SK-N-MC (cell line): ENCODE data around the gene MIF4GD.
A peak's percentile ranks its signal among the peaks of the same experiment; 100 is the strongest.
"Not testable (repeated sequence)": the region's sequence is repeated elsewhere in the genome, so short reads cannot be mapped to it uniquely, and the experiment has no call there.

Experiments used
- DNase-seq: peaks from one replicate; pipeline ENCODE4 v3.0.0-alpha.2; 2011; ENCODE audit warnings: low read depth, low spot score
- H3K27ac ChIP-seq: fragments of 200-600 bp; sonication (generic); 2 replicates; pipeline ENCODE4 v1.5.1; 2016; ENCODE audit warnings: mixed run types
- H3K36me3 ChIP-seq: fragments of 200-600 bp; sonication (generic); 2 replicates; pipeline ENCODE4 v1.6.1; 2017; ENCODE audit warnings: antibody characterized with exemption, low read length, mixed read lengths; ENCODE audit not compliant: insufficient read depth
- H3K4me3 ChIP-seq: fragments of 200-600 bp; sonication (generic); 2 replicates; pipeline ENCODE4 v1.5.1; 2016
- H3K9ac ChIP-seq: fragments of 200-600 bp; sonication (generic); 2 replicates; pipeline ENCODE4 v1.8.0; 2017; ENCODE audit warnings: mixed run types, mixed read lengths; ENCODE audit not compliant: insufficient read length
- H3K9me3 ChIP-seq: fragments of 200-600 bp; sonication (generic); 2 replicates; pipeline ENCODE4 v1.6.1; 2017; ENCODE audit warnings: low read depth, mild to moderate bottlenecking, antibody characterized with exemption, low read length, moderate library complexity, mixed read lengths
- EZH2 ChIP-seq: fragments of 200-600 bp; sonication (generic); IDR thresholded peaks from one replicate; pipeline ENCODE4 v1.6.1; 2017; ENCODE audit warnings: antibody characterized with exemption
- FOXP2 ChIP-seq: optimal IDR thresholded peaks from 2 replicates; pipeline ENCODE3; 2011; ENCODE audit warnings: mild to moderate bottlenecking, moderate library complexity; ENCODE audit not compliant: insufficient read depth; ENCODE audit errors: extremely low read length, control extremely low read depth
- POLR2AphosphoS5 ChIP-seq: IDR thresholded peaks from 2 replicates; pipeline ENCODE4 v1.6.1; 2012; ENCODE audit warnings: mild to moderate bottlenecking, low read depth, low read length, borderline replicate concordance

MIF4GD gene

GRCh38 chr17:75267153-75267410, 3.9 kb downstream of the MIF4GD start:
- H3K4me3 ChIP-seq: no peak overlapping the region
- H3K36me3 ChIP-seq: peaks cover 28% of the 10 kb centered on the region
- H3K27ac ChIP-seq: no peak overlapping the region
- no peak for DNase-seq
- TF ChIP-seq POLR2AphosphoS5 (no peak), FOXP2 (no peak), EZH2 (no peak)
- H3K9ac ChIP-seq: no peak overlapping the region
- no peaks in the 10 kb centered on the region for H3K9me3 ChIP-seq

DNA sequence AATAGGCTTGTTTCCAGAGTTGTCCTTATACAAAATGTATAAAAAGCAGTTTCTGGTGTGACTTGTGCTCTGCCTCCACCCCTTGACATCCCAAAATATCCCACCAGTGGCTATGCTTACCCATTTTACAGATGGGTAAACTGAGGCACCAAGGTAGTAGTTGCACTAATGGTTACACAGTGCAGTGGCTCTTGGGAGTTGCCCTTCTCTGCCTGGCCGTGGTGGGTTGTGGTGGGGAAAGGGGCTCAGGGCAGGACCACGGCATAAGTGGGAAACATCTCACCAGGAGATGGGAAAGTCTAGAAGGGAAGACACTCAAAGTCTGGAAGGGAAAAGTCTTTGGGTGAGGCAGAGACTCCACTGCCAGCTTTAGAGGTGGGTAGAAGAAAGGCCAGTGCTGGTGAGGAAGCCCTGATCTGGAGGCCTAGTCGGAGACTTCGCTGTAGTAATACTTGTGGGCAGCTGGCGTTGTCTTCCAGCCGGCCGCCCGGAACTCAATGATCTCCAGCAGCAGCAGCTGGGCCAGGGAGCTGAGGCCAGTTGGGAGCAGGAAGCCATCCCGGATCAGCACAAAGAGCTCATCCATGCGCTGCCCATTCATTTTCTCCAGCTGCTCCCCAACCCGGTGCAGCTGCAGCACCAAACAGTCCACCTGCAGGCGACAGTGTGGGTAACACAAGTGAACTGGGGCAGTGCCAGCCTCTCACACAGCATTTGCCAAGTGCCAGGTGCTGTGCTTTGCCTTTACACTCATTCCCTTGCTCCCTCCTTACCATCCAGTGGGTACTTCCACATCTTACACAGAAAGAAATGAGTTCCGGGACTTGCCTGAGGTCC, 4.5 kb downstream of the MIF4GD start:
- Histone ChIP-seq H3K9me3 (no peaks in the 10 kb centered on the region), H3K36me3 (peaks cover 28% of the 10 kb centered on the region), H3K4me3 (no peak overlapping the region), H3K27ac (no peak overlapping the region), H3K9ac (no peak overlapping the region)
- TF ChIP-seq FOXP2 (no peak), POLR2AphosphoS5 (no peak), EZH2 (no peak)
- no peak for DNase-seq

GRCh38 chr17:75265614-75266315, 5.3 kb downstream of the MIF4GD start:
- H3K27ac ChIP-seq: no peak overlapping the region
- DNase-seq: no peak
- no peaks in the 10 kb centered on the region for H3K9me3 ChIP-seq
- H3K9ac ChIP-seq: no peak overlapping the region
- TF ChIP-seq EZH2 (no peak), POLR2AphosphoS5 (no peak), FOXP2 (no peak)
- peaks cover 28% of the 10 kb centered on the region for H3K36me3 ChIP-seq
- H3K4me3 ChIP-seq: no peak overlapping the region

DNA sequence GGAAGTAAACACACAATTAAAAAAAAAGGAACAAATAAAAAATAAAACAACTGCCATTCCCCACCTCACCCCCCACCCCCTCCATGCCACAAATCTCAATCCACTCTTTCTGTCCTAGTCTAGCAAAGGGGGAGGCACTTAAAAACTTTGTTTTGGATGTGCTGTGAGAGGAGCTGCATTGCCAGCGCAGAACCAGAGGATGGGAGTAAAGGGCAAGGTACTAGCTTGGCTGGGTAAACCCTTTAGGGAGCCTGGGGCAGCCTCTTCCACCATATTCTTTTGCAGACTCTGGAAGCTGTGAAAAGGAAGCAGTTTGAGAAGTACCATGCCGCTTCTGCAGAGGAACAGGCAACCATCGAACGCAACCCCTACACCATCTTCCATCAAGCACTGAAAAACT, 8.0 kb downstream of the MIF4GD start:
- DNase-seq: no peak
- Histone ChIP-seq H3K27ac (no peak overlapping the region), H3K9ac (peak overlapping the region; percentile 97), H3K4me3 (peak overlapping the region; percentile 90), H3K36me3 (peaks cover 28% of the 10 kb centered on the region), H3K9me3 (no peaks in the 10 kb centered on the region)
- TF ChIP-seq FOXP2 (no peak), POLR2AphosphoS5 (no peak), EZH2 (no peak)

DNA sequence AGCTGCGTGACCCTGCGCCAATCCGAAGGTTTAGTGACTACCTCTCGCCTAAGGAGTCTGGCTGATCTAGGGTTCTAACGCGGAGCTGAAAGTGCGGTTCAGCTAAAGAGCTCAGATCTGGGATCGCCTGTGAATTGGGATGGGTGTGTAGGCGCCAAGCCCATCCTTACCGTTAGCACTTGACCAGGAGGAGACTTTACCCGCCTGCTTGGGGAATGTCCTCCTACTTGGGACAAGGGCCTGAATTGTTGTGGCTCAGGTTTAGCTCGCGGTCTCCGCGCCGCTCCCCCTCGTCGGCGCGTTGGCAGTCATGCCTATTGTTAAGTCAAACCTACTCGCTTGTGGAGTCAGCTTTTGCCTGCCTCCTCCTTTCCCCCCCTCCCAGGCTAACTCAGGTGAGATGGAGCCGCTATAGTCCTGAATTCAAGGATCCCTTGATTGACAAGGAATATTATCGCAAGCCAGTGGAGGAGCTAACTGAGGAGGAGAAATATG, 8.9 kb downstream of the MIF4GD start:
- H3K9me3 ChIP-seq: no peaks in the 10 kb centered on the region
- peak overlapping the region; percentile 98 for H3K27ac ChIP-seq
- no peak for DNase-seq
- no peak for TF ChIP-seq POLR2AphosphoS5
- TF ChIP-seq EZH2: no peak
- no peak for TF ChIP-seq FOXP2
- H3K4me3 ChIP-seq: peak overlapping the region; percentile 90
- H3K9ac ChIP-seq: peak overlapping the region; percentile 97
- peaks cover 28% of the 10 kb centered on the region for H3K36me3 ChIP-seq

- DNase-seq: peak; percentile 57
- Histone ChIP-seq H3K9ac (peak within 1 kb of the TSS; percentile 97), H3K9me3 (no peaks in the 10 kb centered on the region), H3K27ac (peak within 1 kb of the TSS; percentile 98), H3K4me3 (peak within 1 kb of the TSS; percentile 90), H3K36me3 (peaks cover 28% of the 10 kb centered on the region)
- TF ChIP-seq EZH2: no peak
- TF ChIP-seq FOXP2: peak; percentile 71
- TF ChIP-seq POLR2AphosphoS5: peak; percentile 89
Measured at GRCh38 chr17:75261336-75262111, 9.5 kb downstream of the MIF4GD start, which contains the start of the genes GGA3 and MRPS7. Gene GGA3 (minus strand): TSS chr17:75261606. CDS start chr17:75261587, 19 bp downstream. Gene MRPS7 (plus strand): TSS chr17:75261879. CDS start chr17:75261901, 22 bp downstream.

DNA sequence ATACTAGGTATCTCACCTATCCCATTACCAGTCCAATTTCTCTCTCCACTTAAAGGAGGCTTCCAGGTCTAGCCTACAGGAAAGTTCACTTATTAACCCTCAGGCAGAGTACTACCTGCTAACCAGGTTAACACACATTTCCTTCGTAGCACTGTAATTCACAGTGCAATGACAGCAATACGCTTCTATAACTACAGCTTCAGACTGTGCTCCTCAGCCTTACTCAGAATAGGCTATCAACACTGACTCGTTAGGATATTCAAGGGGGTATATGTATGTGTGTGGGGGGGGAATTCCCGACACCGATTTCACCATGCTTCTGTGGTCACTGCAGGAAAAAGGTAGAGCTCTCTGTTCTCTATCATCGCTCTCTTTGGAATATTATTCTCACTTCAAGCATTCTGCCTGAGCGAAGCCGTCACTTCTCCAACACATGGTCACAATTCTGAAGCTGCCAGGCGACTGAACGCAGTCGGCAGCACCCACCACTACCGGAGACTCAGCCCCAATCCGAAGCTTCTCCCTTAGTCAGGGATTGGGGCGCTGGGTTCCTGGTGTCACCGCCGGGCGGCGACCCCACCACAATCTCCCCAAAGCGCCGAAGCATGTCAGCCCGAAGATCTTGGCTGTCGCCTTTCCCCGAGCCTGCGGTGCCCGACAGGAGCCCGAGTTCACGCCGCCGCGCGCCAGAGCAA, 10.2 kb downstream of the MIF4GD start:
- no peak for DNase-seq

DNA sequence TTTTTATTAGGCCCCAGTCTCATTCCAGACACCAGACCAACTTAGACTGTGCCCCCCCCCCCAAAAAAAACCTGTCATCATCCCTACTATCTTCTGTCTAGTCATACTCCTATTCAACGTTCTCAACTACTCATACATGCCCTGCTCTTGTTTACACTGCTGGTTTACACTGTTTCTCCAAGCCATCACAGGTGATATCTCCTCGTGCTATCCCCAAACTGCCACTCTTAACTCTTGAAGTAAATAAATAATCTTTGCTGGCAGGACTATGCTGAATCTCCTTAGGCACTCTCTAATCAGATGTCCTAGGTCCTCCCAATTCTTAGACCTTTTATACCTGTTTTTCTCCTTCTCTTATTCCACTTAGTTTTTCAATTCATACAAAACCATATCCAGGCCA, 13.8 kb downstream of the MIF4GD start:
- H3K4me3 ChIP-seq, H3K9ac ChIP-seq, H3K36me3 ChIP-seq, DNase-seq, H3K9me3 ChIP-seq, H3K27ac ChIP-seq: not testable (repeated sequence)

More for the DNA sequence above, 10.2 kb downstream of the MIF4GD start:
- Histone ChIP-seq H3K27ac (peak overlapping the region; percentile 98; the same call in 1 of the 2 replicates), H3K36me3 (peaks cover 21% of the 10 kb centered on the region), H3K4me3 (peak overlapping the region; percentile 90), H3K9me3 (no peaks in the 10 kb centered on the region), H3K9ac (peak overlapping the region; percentile 97)
- TF ChIP-seq EZH2 (no peak), POLR2AphosphoS5 (no peak), FOXP2 (no peak)

GRCh38 chr17:75255954-75256698, 14.9 kb downstream of the MIF4GD start:
- H3K36me3 ChIP-seq, H3K9me3 ChIP-seq, H3K4me3 ChIP-seq, H3K27ac ChIP-seq, H3K9ac ChIP-seq, DNase-seq: not testable (repeated sequence)
